ENCODE data around the gene STRN3. TPM values are rescaled to one million over a fixed set of nuclear protein-coding genes. Genes with fewer than 3 reads are reported as not detected.

STRN3 gene
- total and polyA plus RNA-seq, 10 of the 15 experiments (the other 5 are each of a cell fraction or from before 2014, with no cell fraction given) = 7.8 to 27.9 (median 14.1) TPM

DNA sequence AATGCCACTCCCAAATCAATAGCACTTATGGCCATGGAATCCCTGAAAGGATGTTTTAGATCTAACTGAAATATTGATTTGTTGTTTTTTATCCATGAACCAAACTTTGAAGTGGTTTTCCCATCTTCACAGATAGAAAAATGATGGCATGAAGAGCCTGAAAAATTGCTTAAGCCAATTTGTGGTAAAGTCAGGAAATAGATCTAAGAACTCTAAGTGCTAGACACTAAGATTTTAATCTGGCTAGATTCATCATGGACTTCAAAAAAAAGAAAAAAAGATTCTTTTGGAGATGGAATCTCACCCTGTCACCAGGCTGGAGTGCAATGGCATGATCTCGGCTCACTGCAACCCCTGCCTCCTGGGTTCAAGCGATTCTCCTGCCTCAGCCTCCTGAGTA, 45.0 kb upstream of the STRN3 start:
- Histone ChIP-seq H2AFZ (ENCODE audit: control insufficient read depth, low read depth, low read length) (no peak overlapping the region), H3K4me1 (ENCODE audit: control insufficient read depth, insufficient read depth, low read length) (peaks cover 4% of the 10 kb centered on the region; the same call in 1 of the 2 replicates), H3K36me3 (ENCODE audit: control insufficient read depth in 2 of 2, insufficient read depth in 2 of 2, low read length in 1 of 2) (no peaks in the 10 kb centered on the region), H3K27me3 (replicated peaks in 1 of 2; ENCODE audit: control insufficient read depth in 2 of 2, insufficient read depth in 2 of 2, low read length in 1 of 2) (no peaks in the 10 kb centered on the region), H3K4me2 (ENCODE audit: control insufficient read depth, insufficient read depth) (no peak overlapping the region), H3K4me3 (no peak overlapping the region), H3K9ac (ENCODE audit: control insufficient read depth, insufficient read depth, low read length) (no peak overlapping the region), H3K79me2 (ENCODE audit: control insufficient read depth, insufficient read depth, low read length) (no peaks in the 10 kb centered on the region), H3K9me3 (replicated peaks; ENCODE audit: control insufficient read depth, insufficient read depth, low read length) (no peaks in the 10 kb centered on the region), H4K20me1 (ENCODE audit: control insufficient read depth, insufficient read depth) (no peaks in the 10 kb centered on the region), H3K27ac (ENCODE audit: control insufficient read depth, insufficient read depth) (no peak overlapping the region)
- no peak for DNase-seq (ENCODE audit: low read depth, low spot score)
- ChIA-PET POLR2A (no interaction called here), CTCF (interaction anchor here (0.8 kb wide), 1 partner anchor 13 kb away, joined by 3 read pairs; no protein-coding TSS in a partner anchor), RAD21 (ENCODE audit: unreplicated experiment) (no interaction called here), SMC1A (ENCODE audit: uncharacterized antibody, unreplicated experiment) (no interaction called here)
- BruUV-seq (replicated peaks) = no TSS peak
- TF ChIP-seq IRF4 (IDR thresholded peaks at IDR 0.05; ENCODE audit: low read depth, low read length) (no peak), NBN (IDR thresholded peaks at IDR 0.05) (no peak), CBX3 (IDR thresholded peaks at IDR 0.05; ENCODE audit: borderline replicate concordance, low read depth) (no peak), STAT3 (IDR thresholded peaks at IDR 0.05; ENCODE audit: low read depth, low read length) (no peak), WRNIP1 (IDR thresholded peaks at IDR 0.05; ENCODE audit: borderline replicate concordance, low read depth, low read length) (no peak), SPI1 (IDR thresholded peaks at IDR 0.05; ENCODE audit: borderline replicate concordance, insufficient read depth, low read depth, low read length) (no peak), TCF7 (IDR thresholded peaks at IDR 0.05; ENCODE audit: borderline replicate concordance) (no peak), SMC3 (IDR thresholded peaks at IDR 0.05; ENCODE audit: borderline replicate concordance, low read length) (no peak), CBFB (IDR thresholded peaks at IDR 0.05; ENCODE audit: low read depth) (no peak), ZNF274 (IDR thresholded peaks at IDR 0.05; ENCODE audit: insufficient read depth, insufficient read length) (no peak), KDM1A (IDR thresholded peaks at IDR 0.05; ENCODE audit: borderline replicate concordance) (no peak)
- TF ChIP-seq, protein P1, sequence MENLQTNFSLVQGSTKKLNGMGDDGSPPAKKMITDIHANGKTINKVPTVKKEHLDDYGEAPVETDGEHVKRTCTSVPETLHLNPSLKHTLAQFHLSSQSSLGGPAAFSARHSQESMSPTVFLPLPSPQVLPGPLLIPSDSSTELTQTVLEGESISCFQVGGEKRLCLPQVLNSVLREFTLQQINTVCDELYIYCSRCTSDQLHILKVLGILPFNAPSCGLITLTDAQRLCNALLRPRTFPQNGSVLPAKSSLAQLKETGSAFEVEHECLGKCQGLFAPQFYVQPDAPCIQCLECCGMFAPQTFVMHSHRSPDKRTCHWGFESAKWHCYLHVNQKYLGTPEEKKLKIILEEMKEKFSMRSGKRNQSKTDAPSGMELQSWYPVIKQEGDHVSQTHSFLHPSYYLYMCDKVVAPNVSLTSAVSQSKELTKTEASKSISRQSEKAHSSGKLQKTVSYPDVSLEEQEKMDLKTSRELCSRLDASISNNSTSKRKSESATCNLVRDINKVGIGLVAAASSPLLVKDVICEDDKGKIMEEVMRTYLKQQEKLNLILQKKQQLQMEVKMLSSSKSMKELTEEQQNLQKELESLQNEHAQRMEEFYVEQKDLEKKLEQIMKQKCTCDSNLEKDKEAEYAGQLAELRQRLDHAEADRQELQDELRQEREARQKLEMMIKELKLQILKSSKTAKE (IDR thresholded peaks at IDR 0.05; ENCODE audit: low read depth, poor library complexity, severe bottlenecking) = no peak
- TF ChIP-seq, protein P2, sequence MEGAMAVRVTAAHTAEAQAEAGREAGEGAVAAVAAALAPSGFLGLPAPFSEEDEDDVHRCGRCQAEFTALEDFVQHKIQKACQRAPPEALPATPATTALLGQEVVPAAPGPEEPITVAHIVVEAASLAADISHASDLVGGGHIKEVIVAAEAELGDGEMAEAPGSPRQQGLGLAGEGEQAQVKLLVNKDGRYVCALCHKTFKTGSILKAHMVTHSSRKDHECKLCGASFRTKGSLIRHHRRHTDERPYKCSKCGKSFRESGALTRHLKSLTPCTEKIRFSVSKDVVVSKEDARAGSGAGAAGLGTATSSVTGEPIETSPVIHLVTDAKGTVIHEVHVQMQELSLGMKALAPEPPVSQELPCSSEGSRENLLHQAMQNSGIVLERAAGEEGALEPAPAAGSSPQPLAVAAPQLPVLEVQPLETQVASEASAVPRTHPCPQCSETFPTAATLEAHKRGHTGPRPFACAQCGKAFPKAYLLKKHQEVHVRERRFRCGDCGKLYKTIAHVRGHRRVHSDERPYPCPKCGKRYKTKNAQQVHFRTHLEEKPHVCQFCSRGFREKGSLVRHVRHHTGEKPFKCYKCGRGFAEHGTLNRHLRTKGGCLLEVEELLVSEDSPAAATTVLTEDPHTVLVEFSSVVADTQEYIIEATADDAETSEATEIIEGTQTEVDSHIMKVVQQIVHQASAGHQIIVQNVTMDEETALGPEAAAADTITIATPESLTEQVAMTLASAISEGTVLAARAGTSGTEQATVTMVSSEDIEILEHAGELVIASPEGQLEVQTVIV (IDR thresholded peaks at IDR 0.05; ENCODE audit: borderline replicate concordance, partially characterized antibody) = no peak
- TF ChIP-seq, protein P3, sequence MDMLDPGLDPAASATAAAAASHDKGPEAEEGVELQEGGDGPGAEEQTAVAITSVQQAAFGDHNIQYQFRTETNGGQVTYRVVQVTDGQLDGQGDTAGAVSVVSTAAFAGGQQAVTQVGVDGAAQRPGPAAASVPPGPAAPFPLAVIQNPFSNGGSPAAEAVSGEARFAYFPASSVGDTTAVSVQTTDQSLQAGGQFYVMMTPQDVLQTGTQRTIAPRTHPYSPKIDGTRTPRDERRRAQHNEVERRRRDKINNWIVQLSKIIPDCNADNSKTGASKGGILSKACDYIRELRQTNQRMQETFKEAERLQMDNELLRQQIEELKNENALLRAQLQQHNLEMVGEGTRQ (IDR thresholded peaks at IDR 0.05; ENCODE audit: borderline replicate concordance, low read depth, low read length) = no peak
- intact Hi-C loops (cut with micrococcal nuclease; ENCODE audit: unreplicated experiment) = no loop called here
- FAIRE-seq = no peak
- in situ Hi-C loops (cut with MboI) = no loop called here
- WGBS (ENCODE audit: insufficient coverage, insufficient replicate concordance, low lambda C conversion rate, missing lambda C conversion rate) = 91% methylated on average over 2 of the region's 2 CpGs
- ATAC-seq = no peak
